BJ (cell line): ENCODE measurements around the gene ADCY2. TPM values are rescaled to one million over a fixed set of nuclear protein-coding genes. Genes with fewer than 3 reads are reported as not detected.

Source experiments
- CTCF ChIA-PET: fragments of 350-600 bp; formaldehyde crosslinking; extraction: SDS; loops from one replicate; lab custom pipeline; 2021; ENCODE audit warnings: antibody characterized with exemption, inconsistent platforms; lab: Yijun Ruan, JAX
- POLR2A ChIA-PET: fragments of 300-600 bp; sonication (Branson Sonifier 250); formaldehyde crosslinking; extraction: SDS; loops from one replicate; lab custom pipeline; 2021; ENCODE audit warnings: antibody characterized with exemption; lab: Charles Lee
- DNase-seq: peaks from one replicate; pipeline ENCODE4 v3.0.0-alpha.2; 2011; ENCODE audit warnings: low read depth
- H3K27me3 ChIP-seq: 2 replicates; pipeline ENCODE4 v1.6.0; 2011; ENCODE audit warnings: low read length; ENCODE audit not compliant: control insufficient read depth, insufficient read depth
- H3K36me3 ChIP-seq: 2 replicates; pipeline ENCODE4 v1.5.1; 2011; ENCODE audit warnings: low read length; ENCODE audit not compliant: control insufficient read depth, insufficient read depth
- H3K4me3 ChIP-seq: 2 replicates; pipeline ENCODE4 v1.5.1; 2011; ENCODE audit warnings: low read depth, mild to moderate bottlenecking, control low read depth, low read length
- CTCF ChIP-seq: IDR thresholded peaks from 2 replicates; pipeline ENCODE4 v1.5.1; 2011; ENCODE audit warnings: low read depth, mild to moderate bottlenecking, control low read depth, inconsistent platforms, low read length, moderate library complexity; ENCODE audit not compliant: insufficient read depth
- polyA plus RNA-seq: library from polyadenylated mRNA; depleted of rRNA; stranded (reverse); fragments of >200 nt; gene quantifications from 2 replicates; pipeline ENCODE4 v1.2.3, GENCODE V29; 2011

ADCY2 gene
- polyA plus RNA-seq, 1 experiment, result not detected

DNA sequence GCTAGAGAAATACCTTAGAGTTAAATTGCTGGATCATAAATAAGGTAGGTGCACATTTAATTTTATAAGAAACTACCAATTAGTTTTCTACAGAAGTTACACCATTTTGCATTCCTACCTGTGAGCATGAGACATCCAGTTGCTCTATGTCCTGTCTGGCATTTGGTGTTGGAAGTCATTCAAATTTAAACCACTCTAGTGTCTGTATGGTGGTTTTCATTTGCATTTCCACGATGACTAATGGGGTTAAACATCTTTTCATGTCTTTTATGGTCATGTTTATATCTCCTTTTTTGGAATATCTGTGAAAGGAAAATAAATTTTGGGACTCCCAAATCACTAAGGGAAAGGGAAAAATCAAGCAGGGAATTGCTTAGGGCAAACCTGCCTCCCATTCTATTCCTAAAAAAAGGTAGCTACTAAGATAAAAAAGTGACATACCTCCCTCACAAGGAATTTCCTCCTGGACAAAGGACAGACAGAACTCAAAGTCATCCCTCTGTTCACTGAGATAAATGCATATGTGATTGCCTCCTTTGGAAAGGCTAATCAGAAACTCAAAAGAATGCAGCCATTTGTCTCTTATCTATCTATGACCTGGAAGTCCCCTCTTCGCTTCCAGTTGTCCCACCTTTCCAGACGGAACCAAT is 31.6 kb upstream of the ADCY2 start:
- H3K36me3 ChIP-seq, result no peaks in the 10 kb centered on the region
- no peak for TF ChIP-seq CTCF
- POLR2A ChIA-PET, result no interaction called here
- no peak for DNase-seq
- no peaks in the 10 kb centered on the region for H3K27me3 ChIP-seq
- CTCF ChIA-PET, result interaction anchor here (1.2 kb wide), 1 partner anchor 13 kb away, joined by 3 read pairs; no protein-coding TSS in a partner anchor
- no peak overlapping the region for H3K4me3 ChIP-seq

GRCh38 chr5:7367780-7368179 is 28.2 kb upstream of the ADCY2 start:
- CTCF ChIA-PET, result no interaction called here
- no peak for DNase-seq
- Histone ChIP-seq H3K27me3 (no peaks in the 10 kb centered on the region), H3K4me3 (no peak overlapping the region), H3K36me3 (no peaks in the 10 kb centered on the region)
- POLR2A ChIA-PET, result no interaction called here
- TF ChIP-seq CTCF, result no peak

GRCh38 chr5:7372399-7372798 is 23.5 kb upstream of the ADCY2 start:
- Histone ChIP-seq H3K27me3 (no peaks in the 10 kb centered on the region), H3K36me3 (no peaks in the 10 kb centered on the region), H3K4me3 (no peak overlapping the region)
- DNase-seq, result no peak
- no peak for TF ChIP-seq CTCF
- CTCF ChIA-PET, result no interaction called here
- POLR2A ChIA-PET, result no interaction called here

- CTCF ChIA-PET, result interaction anchor here (1.1 kb wide), 1 partner anchor 113 kb away, joined by 3 read pairs; no protein-coding TSS in a partner anchor
- POLR2A ChIA-PET, result no interaction called here
- Histone ChIP-seq H3K27me3 (no peaks in the 10 kb centered on the region), H3K4me3 (no peak overlapping the region), H3K36me3 (no peaks in the 10 kb centered on the region)
- no peak for DNase-seq
- no peak for TF ChIP-seq CTCF
These were observed 21.8 kb upstream of the ADCY2 start for GRCh38 chr5:7374186-7374585.

- Histone ChIP-seq H3K36me3 (no peaks in the 10 kb centered on the region), H3K27me3 (no peaks in the 10 kb centered on the region), H3K4me3 (no peak overlapping the region)
- DNase-seq, result no peak
- CTCF ChIA-PET, result no interaction called here
- POLR2A ChIA-PET, result no interaction called here
- no peak for TF ChIP-seq CTCF
These were observed 20.5 kb upstream of the ADCY2 start for GRCh38 chr5:7375457-7375856.
